Stimulated activated CD8-positive, alpha-beta memory T cell treated with anti-CD3 and anti-CD28 coated beads, Interleukin-2, amount 100 ng/mL, for 1 hour (primary cell): ENCODE data around the gene UCN.
"Not testable (repeated sequence)": the region's sequence is repeated elsewhere in the genome, so short reads cannot be mapped to it uniquely, and the experiment has no call there.

Experiments
- DNase-seq, 2 donors: peaks; one replicate each; pipeline ENCODE4 v3.0.0-alpha.2; 2020; ENCODE audit warnings: low read depth in 2 of 2

The UCN gene

DNA sequence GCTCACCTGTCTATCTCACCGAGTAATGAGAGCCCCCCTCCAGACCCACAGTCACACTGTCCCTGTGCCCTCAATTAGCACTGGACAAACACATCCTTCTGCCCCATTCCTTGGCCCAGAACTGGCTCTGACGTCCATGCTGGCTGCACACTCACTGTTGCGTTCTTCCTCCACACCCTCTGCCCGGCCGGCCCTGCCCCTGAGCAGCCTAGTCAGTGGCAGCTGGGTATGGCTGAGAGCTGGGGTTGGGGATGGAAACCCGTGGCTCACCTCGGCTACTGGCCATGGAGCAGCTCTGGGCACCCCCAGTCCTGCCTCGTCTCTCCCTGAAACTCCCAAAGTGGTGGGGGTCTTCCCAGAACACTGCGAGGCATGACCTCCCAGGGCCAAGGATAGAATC lies 6.5 kb upstream of the UCN start:
- no peak for DNase-seq

DNA sequence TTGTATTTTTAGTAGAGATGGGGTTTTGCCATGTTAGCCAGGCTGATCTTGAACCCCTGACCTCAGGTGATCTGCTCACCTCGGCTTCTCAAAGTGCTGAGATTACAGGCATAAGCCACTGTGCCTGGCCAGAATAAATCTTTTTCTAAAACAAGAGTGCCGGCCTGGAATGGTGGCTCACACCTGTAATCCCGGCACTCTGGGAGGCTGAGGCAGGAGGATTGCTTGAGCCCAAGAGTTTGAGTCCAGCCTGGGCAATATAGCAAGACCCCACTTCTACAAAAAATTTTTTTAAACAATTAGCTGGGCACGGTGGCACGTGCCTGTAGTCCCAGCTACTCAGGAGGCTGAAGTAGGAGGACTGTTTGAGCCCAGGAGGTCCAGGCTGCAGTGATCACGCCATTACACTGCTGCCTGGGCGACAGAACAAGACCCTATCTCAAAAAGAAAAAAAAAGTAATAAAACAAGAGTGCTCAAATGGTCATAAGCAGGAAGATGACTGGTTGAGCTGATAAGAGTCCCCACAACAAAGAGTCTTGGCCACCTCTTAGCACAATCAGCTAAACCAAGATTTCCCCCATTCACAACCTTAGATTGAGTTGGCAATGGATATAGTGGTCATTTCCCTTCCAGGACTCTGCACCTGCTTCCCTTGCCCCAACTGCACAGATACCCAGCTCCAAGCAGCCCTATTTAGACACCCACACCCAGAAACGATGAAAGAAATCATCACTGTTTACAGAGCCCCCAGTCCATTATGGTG lies 5.8 kb upstream of the UCN start:
- DNase-seq, result no peak

DNA sequence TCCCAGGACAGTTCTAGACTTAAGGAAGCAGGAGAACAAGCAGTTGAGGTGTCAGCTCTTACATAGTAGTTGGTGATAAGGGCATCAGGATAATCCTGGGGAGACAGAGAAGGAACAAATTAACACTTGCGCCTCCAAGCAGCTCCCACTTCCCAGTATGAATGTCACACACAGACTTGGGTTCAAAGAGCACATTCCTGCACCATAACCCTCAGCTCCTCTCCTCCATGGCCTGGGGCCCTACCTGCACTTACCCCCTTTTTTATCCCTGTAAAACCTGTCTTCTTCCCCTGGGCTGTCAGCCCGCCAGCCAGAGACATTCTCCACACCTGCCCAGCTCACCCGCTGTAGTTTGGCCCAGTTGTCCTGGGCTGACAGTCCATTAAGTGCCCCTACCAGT lies 3.9 kb upstream of the UCN start:
- no peak for DNase-seq

DNA sequence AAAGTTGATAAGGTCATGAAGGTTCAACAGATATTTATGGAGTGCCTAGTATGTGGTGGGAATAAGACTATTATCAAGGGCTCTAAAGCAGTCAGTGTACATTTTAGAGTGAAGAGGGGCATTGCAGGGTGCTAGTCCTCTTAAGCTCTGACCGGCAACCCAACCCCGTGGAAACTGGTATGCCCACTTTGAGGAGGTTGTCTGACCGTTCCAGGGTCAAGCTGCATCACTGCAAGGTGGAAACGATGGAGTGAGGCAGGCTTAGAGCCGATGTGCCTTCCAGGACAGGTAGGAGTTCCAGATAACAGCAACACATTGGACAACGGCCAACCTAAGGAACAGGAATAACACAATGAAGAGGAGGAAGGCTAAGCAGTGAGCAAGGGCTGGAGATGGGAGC lies 1.4 kb upstream of the UCN start:
- no peak for DNase-seq

DNA sequence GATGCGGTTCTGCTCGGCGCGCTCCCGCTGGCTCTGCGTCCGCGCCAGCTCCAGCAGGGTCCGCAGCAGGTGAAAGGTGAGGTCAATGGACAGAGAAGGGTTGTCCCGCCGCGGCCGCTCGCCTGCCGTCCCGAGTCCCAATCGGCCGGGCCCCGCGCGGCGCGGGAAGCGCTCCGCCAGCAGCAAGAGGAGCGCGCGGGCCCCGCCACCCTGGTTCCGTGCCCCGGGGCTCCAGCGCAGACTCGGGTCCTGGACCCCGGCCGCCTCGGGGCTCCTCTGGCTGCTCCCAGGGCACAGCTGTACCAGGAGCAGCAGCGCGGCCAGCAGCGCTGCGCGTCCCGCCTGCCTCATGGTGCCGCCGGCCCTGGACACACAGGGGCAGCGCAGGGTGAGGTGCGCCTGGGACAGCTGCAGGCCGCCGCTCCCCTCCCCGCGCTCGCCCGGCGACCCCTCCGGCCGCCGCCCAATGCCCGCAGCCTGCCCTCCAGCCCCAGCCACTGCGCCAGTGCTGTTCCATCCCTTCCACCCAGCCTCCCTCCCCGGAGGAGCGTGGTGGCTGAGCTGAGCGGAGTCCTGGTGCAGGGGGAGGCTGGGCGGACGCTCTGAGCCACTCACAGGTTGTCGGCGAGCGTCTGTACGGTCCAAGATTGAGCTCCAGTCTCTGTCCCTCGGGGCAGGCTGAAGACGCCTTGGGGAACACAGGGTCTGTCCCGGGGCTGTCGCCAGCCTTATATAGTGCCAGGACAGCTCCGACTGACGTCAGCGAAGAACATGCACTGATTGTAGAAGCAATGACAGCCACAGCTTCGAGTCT lies 493 bp downstream of the UCN start:
- no peak for DNase-seq

DNA sequence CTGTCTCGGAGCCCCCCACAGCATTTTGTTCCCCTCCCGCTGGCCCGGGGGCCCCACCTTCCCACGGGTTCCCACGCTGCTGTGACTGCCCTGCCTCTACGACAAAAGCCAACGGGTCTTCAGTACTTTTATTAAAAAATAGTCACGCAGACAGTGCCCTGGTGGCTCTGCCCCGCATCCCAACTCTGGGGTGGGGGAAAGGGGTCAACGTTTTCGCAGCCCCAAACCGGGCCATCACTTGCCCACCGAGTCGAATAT lies 1.0 kb downstream of the UCN start:
- DNase-seq, result no peak

DNA sequence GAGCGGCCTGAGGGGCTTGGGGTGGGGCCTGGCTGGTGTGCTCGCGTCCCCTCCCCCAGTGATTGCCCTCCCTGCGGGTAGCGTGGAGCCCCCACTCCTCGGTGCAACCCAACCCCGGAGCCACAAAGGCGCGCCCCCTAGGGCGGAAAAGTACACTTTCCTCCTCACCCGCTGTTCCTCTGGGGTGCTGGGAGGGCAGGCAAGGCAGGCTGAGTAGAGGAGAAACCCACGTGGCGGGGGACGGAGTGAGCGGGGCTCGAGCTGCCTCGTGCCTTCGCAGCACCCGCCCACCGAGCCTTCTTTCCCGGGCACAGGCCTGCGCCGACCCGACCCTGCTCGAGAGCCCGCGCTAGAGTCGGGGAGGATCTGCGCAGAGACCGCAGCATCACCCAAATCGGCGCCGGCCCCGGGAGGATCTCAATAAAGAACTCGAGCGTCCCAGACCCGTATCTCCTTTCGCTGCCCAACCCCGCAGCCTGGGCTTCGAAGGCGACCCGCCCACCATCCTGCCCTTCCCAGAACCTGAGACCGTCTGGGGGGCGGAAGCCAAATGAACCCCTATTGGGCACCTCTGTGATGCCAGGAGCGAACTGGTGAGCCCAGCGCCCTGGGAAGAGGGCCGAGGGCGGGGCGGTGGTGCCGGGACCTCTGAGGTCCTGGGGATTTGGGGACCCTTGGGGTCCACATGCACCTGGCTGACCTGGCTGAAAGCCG lies 1.5 kb downstream of the UCN start:
- no peak for DNase-seq

DNA sequence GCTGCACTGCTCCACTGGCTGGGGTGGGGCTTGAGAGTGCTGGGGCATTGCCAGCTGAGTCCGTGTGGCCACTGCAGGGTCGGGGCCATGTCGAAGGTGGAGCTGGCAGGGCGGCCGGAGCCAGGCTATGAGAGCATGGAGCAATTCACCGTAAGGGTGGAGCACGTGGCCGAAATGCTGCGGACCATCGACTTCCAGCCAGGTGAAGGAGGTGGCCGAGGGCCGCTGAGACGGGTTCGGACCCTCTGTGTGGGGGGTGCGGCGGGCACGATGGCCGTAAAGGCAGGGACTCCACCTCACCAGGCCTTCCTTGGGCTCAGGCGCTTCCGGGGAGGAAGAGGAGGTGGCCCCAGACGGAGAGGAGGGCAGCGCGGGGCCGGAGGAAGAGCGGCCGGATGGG lies 2.1 kb downstream of the UCN start:
- no peak for DNase-seq

DNA sequence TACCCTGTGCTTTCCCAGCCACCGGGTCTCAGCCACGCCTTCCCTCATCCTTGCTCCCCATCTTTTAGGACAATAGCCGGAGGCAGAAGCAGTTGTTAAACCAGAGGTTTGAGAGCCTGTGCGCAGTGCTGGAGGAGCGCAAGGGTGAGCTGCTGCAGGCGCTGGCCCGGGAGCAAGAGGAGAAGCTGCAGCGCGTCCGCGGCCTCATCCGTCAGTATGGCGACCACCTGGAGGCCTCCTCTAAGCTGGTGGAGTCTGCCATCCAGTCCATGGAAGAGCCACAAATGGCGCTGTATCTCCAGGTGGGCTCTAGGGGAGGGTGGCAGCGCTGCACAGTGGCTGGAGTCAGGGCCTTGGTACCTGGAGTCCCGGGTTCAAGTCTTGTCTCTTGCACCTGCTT lies 2.7 kb downstream of the UCN start:
- DNase-seq, result no peak

DNA sequence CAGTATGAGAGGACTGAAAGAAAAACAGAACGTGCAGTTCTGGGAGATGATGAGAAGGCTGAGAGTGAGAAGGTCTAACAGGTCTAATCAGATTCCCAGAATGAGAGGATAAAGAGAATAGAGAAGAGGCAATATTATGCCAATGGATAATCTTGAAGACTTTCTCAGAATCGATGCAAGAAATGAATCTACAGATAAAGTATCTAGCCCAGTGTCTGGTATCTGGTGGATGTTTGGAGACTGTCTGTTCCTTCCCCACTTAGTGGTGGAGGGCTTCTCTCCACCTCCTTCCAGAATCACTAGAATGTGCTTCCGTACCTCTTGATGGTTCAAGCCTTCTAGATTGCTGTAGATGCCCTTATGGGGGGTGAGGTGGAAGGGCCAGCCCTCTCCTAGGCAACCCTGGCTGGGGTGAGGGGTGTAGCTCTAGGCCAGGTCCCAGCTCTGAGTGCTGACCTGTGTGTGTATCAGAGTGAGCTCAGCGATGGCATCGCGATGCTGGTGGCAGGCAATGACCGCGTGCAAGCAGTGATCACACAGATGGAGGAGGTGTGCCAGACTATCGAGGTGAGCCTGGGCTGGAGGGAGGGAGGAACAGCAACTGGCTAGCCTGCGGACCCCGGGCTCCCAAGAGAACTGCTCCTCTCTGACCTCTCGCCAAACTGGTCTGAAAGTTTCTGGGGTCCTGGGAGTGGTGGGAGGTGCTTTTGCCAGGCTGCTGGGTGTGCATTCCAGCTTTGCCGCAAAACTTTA lies 3.6 kb downstream of the UCN start:
- DNase-seq, result no peak

DNA sequence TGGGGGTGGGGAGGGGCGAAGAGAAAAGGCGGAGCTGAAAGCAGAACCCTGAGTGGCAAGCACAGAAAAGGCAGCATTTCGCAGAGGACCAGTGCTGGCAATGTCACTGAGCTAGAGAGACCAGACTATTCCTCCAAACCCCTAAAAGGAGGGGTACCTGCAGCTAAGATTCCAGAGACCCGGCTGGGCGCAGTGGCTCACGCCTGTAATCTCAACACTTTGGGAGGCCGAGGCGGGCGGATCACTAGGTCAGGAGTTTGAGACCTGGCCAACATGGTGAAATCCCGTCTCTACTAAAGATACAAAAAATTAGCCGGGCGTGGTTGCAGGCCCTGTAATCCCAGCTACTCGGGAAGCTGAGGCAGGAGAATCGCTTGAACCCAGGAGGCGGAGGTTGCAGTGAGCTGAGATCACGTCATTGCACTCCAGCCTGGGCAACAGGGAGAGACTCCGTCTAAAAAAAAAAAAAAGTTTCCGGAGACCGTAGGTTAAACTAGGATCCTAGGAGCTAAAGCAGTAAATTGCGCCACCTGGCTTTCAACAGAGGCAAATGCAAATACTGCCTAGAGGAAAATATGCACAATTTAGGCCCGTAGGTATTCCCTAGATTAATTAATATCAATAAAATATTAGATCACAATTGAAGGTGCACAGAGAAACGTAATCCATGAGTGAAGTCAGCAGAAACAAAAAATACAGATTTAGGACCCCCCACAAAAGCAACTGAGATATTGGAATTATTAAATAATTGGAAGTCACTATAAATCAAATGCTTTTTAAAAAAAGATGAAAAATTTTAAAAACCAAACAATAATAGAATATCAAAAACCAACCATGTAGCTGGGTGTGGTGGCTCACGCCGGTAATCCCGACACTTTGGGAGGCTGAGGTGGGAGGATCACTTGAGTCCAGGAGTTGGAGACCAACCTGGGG lies 4.9 kb downstream of the UCN start:
- no peak for DNase-seq

DNA sequence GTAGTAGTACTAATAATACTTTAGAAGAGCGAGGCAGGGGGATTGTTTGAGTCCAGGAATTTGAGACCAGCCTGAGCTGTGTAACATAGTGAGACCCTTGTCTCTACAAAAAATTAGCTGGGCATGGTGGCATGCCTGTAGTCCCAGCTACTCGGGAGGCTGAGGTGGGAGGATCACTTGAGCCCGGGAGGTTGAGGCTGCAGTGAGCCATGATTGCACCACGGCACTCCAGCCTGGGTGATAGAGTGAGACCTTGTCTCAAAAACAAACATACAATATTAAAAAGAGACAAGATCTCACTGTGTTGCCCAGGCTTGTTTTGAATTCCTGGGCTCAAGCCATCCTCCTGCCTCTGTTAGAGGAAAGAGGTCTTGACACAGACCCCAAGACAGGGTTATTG lies 7.6 kb downstream of the UCN start:
- DNase-seq, result not testable (repeated sequence)

DNA sequence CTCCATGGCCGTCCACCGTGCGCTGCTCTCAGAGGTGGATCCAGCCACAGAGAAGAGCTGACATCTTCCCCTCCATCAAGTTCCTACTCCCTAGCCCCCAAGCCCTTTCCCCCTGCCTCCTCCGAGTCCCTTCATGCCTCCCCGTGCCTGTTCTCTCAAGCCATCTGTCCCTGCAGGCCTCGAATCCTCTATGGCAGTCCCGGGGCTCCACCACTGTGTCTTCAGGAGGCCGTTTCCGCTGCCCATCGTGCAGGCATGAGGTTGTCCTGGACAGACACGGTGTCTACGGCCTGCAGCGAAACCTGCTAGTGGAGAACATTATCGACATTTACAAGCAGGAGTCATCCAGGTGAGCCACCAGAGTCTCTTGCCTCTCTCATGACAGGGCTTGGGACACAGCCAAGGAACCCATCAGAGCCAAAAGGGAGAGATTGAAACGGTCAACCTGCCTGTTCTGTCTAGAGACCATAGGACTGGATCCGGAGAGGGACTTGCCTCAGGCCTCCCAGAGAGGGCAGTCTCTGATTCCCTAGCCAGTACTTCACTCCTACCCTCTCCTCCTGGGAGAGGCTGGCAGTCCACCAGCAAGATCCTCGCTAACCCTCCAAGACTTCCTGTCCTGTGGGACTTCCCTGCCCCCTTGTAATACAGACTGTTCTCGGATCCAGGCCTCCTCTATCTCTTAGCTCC lies 9.7 kb downstream of the UCN start:
- no peak for DNase-seq

DNA sequence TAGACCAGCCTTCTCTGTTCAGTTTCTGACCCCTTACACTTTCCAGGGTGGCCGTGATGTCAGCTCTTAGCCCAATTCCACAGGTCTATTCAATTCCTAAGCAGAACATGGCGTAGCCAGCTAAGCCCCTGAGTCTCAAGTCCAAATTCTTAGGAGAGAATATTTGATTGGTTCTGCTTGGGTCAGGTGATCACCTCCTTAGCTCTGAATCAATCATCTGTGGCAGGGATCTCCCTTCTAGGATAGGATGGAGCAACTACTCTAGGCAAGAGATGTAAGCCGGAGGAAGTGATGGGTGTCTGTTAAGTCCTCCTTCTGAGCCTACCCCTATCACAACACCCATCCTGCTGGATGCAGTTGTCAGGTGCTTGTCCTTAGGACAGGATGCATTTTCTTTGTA lies 11.1 kb downstream of the UCN start:
- no peak for DNase-seq

DNA sequence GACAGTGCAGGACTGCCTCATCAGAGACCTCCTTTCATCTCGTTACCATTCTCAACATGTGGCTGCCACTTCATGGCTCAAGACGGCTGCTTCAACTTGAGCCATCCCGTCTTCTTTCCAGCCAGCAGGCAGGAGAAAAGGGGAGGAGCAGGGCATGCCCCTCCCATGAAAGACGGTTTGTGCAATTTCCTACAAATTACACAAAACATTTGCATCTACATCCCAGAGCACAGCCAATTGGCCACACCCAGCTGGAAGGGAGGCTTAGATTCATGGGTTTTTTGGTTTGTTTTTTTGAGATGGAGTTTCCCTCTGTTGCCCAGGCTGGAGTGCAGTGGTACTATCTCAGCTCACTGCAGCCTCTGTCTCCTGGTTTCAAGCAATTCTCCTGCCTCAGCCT lies 11.8 kb downstream of the UCN start:
- no peak for DNase-seq

DNA sequence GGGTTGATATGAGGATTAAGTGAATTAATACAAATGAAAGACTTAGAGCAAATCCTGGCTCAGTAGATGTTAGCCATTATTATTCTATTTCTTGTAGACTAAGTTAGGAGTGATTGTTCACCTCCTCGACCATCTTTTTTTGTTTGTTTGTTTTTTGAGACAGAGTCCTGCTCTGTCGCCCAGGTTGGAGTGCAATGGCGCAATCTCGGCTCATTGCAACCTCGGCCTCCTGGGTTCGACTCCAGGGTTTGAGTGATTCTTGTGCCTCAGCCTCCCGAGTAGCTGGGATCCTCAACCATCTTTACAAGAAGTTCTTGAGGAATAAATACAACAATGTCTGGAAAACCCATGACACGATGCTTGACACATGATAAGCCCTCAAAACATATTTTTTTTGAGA lies 13.3 kb downstream of the UCN start:
- no peak for DNase-seq

DNA sequence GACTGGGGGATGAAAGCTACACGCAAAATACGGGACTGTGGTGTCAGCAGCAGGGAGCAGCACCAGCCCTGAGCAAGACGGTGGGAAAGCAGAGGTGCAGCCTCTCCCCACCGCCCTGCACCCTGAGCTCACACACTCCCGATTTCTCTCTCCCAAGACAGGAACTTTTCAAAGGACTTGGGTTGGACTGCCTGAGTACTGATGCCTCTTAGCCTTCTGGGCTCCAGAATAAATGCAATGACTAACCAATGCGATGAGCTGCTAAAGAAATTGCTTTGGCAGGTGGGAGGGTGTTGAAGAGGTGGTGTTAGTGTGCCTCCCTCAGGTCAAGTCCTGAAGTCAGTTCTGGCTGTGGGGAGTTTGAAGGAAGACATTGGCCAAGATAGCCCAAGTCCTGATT lies 16.4 kb downstream of the UCN start:
- DNase-seq, result no peak

DNA sequence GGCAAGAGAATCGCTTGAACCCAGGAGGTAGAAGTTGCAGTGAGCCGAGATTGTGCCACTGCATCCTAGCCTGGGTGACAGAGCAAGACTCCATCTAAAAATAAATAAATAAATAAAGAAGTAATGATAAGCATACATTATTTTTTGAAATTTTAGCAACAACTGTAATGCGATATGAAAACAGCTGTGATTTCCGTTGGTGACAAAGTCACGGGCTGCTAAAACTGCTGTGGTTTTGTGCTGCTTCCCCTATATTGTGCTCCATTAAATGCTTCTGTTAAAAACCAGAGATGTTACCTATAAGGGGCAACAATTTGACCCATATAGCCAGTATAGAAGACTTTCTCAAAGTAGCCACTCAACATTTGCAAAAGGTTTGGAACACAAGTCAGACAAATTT lies 17.7 kb downstream of the UCN start:
- no peak for DNase-seq

DNA sequence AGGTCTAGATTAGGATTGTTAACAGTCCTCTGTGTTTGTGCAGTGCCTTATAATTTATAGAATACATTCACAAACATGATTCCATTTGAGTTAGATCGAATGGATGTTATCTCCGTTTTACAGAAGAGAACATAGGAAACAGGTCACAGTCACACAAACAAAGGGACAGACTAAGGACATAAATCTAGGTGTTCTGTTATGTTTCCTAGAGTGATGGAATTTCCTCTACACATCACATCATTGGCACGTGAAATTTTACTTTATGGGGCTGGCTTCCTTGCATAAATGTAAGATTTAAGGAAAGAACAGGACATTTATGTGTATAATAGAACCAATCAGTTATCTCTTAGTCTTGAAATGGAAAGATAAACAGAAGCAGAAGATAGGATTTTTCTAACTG lies 19.6 kb downstream of the UCN start:
- DNase-seq, result no peak

DNA sequence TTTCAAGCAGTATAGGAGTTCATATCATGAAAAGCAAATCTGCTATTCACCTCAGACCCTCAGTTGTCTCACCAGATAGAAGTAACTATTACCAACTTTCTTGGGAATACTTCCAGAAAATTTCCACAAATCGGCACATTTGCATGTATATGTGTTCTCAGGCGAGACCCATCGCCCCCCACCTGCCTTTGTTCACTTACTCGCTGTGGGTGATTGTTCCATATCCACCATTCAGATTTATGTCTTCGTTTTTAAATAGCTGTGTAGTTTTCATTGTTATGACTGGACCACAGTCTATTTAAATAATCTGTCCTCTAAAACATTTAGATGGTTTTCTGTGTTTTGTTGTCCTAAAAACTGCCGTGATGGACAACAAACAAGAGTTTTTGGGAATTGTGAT lies 22.8 kb downstream of the UCN start:
- DNase-seq, result no peak

DNA sequence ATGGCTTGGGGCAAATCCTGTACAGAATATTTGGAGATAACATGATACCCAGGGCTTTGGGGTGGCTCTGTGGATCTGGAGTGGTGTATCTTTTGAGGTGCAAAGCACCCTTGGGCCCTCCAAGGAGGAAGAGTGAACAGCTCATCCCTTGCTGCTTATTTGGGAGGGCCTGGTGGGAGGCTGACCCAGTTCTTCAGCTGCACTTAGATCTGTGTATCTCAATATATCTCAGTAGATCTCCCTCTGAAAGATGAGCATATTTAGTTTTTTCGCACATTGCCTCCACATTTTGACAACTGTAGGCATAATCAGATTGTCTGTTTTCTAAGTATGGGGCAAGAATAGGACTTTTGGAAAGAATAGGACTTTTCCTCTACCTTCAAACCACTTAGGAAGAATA lies 23.2 kb downstream of the UCN start:
- no peak for DNase-seq
